HepG2 (cell line): ENCODE data around the gene WDR18. TPM values are rescaled to one million over a fixed set of nuclear protein-coding genes. Genes with fewer than 3 reads are reported as not detected.

Experiments
- ATRX ChIP-seq: sonication (generic); formaldehyde crosslinking; IDR thresholded peaks from 2 replicates; pipeline ENCODE4 v1.4.0; 2020; ENCODE audit warnings: missing genetic modification reagents, borderline replicate concordance
- CSRNP1 ChIP-seq: sonication (generic); formaldehyde crosslinking; IDR thresholded peaks from 2 replicates; pipeline ENCODE4 v1.8.1; 2023; ENCODE audit warnings: mild to moderate bottlenecking, missing genetic modification reagents
- KDM2A ChIP-seq: sonication (generic); formaldehyde crosslinking; IDR thresholded peaks from 2 replicates; pipeline ENCODE4 v1.4.0; 2020; ENCODE audit warnings: low read depth, missing genetic modification reagents, borderline replicate concordance
- NFRKB ChIP-seq: fragments of 450-650 bp; IDR thresholded peaks from 2 replicates; pipeline ENCODE4 v1.6.1; 2017
- ZBTB46 ChIP-seq: sonication (generic); formaldehyde crosslinking; IDR thresholded peaks from 2 replicates; pipeline ENCODE4 v1.4.0; 2020; ENCODE audit warnings: mild to moderate bottlenecking, missing genetic modification reagents, borderline replicate concordance
- ZNF230 ChIP-seq: sonication (generic); formaldehyde crosslinking; IDR thresholded peaks from 2 replicates; pipeline ENCODE4 v1.4.0; 2020; ENCODE audit warnings: mild to moderate bottlenecking, missing genetic modification reagents
- ZNF646 ChIP-seq: sonication (generic); formaldehyde crosslinking; IDR thresholded peaks from 2 replicates; pipeline ENCODE4 v1.9.0; 2021; ENCODE audit warnings: mild to moderate bottlenecking, missing genetic modification reagents
- ZNF687 ChIP-seq: sonication (generic); formaldehyde crosslinking; IDR thresholded peaks from 2 replicates; pipeline ENCODE4 v1.5.1; 2020; ENCODE audit warnings: mild to moderate bottlenecking, missing genetic modification reagents, moderate library complexity
- ZNF775 ChIP-seq: sonication (generic); formaldehyde crosslinking; IDR thresholded peaks from 2 replicates; pipeline ENCODE4 v1.4.0; 2020; ENCODE audit warnings: missing genetic modification reagents, mild to moderate bottlenecking, moderate library complexity, borderline replicate concordance
- polyA plus RNA-seq, 8 experiments: library from polyadenylated mRNA; depleted of rRNA in 3 of 8; stranded (reverse) in 7 of 8; unstranded in 1 of 8; fragments of >200 nt; fragmentation: Illumina TruSeq in 4 of 8; extraction: Trizol in 4 of 8; gene quantifications; 2 replicates each; pipeline versions ENCODE4 v1.2.1 to v1.2.3, GENCODE V29; 2011 to 2016; ENCODE audit warnings: low read depth in 4 of 8, missing spikeins in 1 of 8, mixed read lengths in 1 of 8; ENCODE audit not compliant: insufficient read depth in 1 of 8
- total RNA-seq, 5 experiments: library from RNA; depleted of rRNA; stranded (reverse); fragments of >200 nt; fragmentation: Illumina TruSeq; extraction: Trizol; gene quantifications; 2 replicates each; pipeline ENCODE4 v1.2.3, GENCODE V29; 2016; ENCODE audit warnings: low read depth in 1 of 5

WDR18 gene
- total and polyA plus RNA-seq, 2 of the 13 experiments (the other 11 are each of a cell fraction or from before 2014, with no cell fraction given): 36.4 to 47.6 TPM

GRCh38 chr19:1039646-1040475 is 55.7 kb downstream of the WDR18 start, which contains the start of gene ABCA7 (continued):
- TF ChIP-seq ZNF687 (peak; percentile 83), KDM2A (peak; percentile 99), ZBTB46 (CRISPR knock-in tag) (no peak), ZNF775 (CRISPR knock-in tag) (no peak), ZNF646 (no peak), ATRX (CRISPR knock-in tag) (no peak), NFRKB (no peak), ZNF230 (CRISPR knock-in tag) (no peak), CSRNP1 (CRISPR knock-in tag) (no peak)
